GM10847 (cell line): ENCODE data around the gene CMTM2.

ENCODE experiments used
- POLR2A ChIP-seq: IDR thresholded peaks from 2 replicates; pipeline ENCODE4 v1.6.1; 2011; ENCODE audit not compliant: insufficient read length; ENCODE audit errors: extremely low read depth

The CMTM2 gene

DNA sequence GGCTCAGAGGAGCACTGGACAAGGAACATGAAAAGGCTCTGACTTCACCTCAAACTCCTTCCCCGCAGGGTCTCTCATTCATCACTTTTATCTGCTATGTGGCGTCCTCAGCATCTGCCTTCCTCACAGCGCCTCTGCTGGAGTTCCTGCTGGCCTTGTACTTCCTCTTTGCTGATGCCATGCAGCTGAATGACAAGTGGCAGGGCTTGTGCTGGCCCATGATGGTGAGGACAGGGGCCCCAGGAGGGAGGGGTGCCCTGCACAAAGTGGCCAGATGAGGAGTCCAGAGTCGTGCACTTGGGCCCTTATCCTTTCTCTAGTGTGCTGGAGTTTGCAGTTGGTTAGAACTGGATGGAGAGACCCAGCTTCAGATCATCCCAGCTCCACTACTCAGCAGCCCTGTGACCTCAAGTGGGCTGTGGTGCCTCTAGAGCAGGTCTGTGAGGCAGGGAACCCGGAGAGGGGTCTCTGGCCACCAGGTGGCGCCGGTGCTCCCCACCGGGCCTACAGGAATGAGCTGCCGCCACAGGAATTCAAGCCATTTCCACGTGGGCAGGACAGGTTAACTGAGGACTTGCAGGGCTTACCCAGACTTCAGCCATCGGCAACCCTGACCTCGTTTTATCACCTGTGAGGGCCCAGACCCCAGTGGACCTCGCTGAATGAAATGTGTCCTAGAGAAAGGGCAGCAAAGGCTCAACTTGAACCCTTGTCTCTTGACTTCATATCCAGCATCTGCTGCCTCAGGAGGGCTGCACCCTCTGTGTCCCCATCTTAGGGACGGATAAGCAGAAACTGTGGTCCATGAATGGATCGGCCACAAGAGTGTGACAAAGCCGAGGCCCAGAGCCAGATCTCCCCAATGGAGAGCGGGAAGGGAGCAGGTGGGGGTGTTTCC lies 29.2 kb downstream of the CMTM2 start:
- no peak for TF ChIP-seq POLR2A

DNA sequence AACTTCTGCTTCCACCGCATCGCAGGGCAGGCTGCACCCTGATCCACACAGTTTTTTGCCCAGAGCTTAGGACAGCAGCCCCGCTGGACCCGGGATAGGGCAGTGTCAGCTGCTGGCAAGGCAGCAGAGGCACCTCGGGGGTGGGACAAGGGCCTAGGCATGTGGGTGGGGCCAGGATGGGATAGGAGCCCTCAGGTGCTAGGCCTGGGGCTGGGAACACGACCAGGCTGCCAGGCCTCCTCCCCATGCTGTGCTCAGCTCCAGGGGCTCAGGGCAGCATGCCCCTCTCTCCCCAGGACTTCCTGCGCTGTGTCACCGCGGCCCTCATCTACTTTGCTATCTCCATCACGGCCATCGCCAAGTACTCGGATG lies 29.9 kb downstream of the CMTM2 start:
- no peak for TF ChIP-seq POLR2A

DNA sequence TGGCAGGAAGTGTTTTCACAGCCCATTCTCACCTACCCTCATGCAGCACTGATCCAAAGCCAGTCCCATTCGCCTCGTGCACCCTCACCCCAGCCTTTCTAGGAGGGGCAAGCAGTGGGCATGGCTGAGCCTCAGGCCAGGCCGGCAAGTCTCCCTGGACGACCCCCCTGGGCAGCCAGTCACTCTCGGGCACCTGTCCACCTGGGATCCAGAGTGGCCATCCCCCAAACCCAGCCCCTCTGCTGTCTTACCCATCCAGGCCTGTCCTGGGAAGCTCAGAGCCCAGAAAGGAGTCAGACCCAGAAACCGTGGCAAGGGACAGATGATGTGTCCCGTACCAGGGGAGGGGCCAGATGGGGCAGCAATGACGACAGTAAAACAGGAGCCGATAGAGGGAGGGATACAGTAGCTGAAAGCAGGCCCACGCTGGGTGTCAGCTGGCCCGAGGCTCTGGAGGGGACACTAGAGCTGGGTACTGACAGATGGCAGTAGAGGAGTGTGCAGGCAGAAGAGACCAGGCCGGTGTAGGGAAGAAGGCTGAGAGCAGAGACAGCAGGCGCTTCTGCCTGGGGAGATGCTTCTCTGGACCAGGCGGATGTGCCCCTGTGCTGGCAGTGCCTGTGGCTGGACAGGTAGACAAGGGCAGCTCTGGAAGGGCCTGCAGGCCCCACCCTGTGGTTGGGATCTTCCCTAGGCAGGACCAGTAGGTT lies 31.0 kb downstream of the CMTM2 start:
- no peak for TF ChIP-seq POLR2A

DNA sequence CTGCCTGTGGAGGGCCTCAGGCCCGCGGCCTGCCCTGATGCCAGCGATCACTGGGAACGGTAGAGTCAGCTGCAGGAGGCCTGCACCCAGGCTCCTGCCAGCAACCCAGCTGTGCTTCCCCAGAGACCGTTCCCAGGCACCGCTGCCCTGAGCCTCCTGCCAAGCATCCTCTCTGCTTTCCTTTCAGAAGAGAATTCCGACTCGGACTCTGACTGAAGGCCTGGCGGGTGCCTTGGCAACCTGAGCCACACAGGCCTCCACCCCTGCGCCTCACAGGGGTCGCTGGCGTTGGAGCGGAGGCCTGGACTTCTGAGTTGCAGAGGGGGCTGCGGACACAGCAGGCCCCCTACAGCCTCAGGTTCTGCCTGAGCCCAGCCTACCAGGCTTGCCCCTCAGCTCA lies 33.2 kb downstream of the CMTM2 start:
- no peak for TF ChIP-seq POLR2A

DNA sequence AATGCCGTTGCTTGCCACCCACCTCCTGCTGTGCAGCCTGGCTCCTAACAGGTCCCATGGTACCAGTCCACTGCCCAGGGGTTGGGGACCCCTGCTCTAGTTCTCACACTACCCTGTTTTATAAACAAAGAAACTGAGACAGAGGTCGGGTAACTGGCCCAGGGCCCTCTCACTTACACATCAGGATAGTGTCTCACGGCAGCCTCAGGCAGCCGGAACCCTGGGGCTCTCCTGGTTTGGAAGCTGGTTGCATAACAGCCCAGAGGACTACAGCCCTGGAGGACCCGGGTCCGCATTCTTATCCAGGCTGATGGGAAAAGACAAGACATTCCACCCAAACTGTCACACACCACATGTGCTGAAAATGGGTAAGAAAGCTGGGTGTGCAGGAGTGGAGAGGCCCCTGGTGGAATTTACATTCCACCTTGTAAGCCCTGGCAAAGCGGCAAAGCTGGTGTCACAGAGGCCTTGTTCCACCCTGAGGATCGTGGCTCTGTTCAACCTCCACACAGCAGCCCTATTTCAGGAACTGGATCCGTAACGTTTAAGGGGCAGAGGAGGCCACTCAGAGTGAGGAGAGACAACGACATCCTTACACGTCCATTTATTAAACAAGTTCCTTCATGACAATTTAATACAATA lies 35.0 kb downstream of the CMTM2 start:
- TF ChIP-seq POLR2A = no peak

DNA sequence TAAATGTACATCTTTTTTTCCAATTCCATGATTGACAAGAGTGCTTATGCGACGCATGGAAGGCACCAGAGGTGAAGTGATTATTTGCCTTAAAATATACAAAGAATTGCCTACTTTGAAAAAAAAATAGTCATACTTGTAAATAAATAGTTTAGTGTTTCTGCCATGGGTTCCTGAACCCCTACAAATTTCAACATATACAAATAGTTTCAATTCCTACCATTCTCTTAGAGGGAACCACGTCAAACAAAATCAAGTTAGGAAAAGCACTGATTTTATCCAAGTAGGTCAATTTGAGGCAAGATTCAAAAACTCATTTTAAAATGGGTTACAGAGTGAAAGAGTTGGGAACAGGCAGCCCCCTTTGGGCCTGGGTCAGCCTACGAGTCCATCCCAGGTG lies 36.9 kb downstream of the CMTM2 start:
- no peak for TF ChIP-seq POLR2A

DNA sequence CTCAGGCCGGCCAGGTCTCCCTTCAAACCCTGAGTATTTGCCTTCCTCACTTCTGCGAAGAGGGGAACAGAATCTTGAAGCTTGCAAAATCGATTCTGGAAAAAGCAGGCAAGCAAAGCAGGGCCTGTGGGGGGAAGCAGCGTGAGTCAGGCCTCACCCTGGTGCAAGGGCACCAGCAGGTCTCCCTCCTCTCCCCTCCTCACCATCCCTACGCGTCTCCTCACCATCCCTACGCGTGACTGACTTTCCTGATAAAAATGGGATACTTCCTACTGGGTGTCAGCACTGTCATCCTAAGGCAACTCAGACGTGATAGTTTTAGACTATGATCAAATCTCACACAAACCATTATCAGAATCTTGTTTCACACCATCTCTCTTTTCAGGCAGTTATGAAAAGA lies 37.3 kb downstream of the CMTM2 start:
- TF ChIP-seq POLR2A = no peak

DNA sequence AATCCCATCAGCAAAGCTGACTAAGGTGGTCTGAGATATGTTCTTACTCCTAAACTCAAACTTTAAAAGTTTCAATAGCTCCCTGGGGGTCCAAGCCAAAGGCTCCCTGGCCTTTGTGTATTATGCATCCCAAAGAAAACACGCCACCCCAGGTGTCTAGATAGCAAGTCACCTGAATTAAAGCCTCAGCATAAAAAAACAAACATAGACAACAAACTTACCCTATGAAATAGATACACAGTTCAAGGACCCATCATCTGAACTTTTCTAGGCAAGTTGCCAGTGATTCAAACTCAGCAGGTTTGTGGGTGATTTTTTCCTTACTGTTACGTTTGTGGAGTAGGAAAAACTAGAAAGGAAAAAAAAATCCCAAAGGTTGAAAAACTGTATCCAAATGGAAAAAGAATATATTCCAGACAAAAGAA lies 37.8 kb downstream of the CMTM2 start:
- TF ChIP-seq POLR2A = no peak

DNA sequence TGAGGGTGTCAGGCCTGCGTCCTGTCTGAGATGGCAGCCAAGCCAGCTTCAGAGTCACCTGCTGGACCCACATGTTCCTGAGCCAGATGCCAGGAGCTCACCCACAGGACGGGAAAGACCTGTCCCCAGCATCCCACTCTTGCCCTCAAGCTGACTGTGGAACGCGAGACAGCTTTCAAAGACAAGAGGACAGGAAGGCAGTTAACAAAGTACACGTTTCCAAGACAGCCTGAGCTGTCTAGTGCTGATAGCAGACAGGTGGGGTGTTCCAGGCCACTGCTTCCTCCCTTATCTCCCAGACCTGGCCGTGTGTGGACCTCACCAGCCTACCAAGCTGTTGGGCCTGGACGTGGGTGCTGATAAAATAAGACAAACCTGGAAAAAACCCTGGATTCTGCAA lies 38.5 kb downstream of the CMTM2 start:
- TF ChIP-seq POLR2A = no peak

DNA sequence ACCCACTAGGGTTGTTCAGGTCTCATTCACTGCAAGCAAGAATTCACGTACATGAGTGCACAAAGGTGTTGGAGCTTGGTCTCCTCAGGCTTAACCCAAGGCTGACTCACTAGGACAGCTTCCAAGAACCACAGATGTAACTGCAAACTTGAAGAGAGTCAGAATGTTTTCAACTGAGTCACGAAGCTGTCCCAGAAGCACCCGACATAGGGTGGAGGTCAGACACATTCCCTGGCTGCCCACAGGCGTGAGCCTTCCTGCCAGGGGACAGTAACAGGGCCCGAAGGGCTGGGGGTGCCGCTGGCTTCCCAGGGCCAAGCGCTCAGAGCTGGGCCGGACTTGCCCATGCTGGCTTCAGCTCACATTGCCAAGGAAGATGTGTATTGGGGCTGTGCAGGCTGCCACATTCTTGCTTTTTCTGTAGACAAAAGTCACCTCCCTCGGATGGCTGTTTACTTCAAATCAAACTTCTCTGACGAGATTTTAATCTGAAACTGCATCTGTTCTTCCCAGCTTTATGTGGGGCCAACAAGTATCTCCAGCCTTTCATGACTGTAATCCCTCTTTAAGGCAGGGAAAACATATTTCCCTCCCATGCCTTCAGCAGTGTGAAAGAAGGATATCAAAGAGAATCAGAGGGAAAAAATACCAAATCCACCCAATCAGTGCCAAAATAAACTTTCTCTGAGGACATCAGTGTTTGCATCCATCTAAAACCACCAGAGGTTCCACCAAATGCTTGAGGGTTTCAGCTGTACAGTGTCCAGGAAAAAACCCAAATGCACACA lies 39.5 kb downstream of the CMTM2 start:
- no peak for TF ChIP-seq POLR2A

DNA sequence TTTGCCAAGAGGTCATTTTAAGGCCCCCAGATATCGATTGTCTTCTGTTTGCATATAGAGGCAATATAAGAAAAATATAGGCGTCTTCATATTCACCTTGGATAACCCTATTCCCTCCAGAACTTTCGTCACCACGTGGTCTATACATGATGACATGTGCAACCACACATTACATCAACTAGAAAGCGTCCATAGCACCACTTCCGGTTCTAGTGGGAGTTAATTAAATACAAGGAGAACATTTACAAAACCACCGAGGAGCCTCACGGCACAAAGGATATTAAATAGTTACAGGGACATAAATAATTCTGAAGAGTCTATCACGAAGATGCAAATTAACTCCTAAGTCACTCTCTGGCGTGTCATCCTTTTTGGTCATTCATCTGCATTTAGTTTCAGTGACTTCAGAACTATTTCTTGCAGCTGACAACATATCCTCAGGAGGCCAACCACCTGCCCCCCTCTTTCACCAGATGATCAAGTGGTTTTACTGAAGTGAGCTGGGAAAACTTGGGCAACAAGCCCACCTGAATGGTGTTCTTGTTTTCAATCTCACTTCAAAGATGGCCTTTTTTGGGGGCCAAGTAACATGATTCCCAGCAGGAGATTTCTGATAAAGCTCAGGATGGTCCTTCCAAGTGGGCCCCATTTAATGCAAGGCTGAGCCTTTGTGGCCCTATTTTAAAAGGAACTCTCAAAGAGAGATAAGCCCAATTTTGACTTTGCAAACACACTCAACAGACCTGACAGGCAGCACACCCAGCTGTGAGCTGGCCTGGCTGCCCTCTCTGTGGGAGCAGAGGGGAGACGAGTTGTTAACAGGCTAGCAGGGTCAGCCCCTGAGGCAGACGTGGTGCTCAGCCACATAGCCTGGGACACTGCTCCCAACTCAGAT lies 40.5 kb downstream of the CMTM2 start:
- TF ChIP-seq POLR2A = no peak

DNA sequence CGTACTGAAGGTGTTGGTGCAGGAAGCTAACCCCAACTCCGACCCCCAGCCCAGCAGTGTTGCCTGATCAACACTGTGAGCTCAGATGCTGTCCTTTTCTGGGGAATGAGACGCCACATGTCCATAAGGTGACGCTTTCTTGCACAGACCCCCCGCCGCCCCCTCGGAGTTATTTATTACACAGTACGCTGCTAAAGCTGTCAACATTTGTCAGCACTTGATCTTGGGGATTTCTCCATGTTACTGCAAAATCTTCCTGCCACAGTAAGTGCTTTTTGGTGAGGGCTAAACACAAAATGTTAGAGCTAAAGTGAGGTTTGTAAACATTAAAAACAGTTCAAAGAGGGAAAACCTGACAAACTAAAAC lies 41.1 kb downstream of the CMTM2 start:
- no peak for TF ChIP-seq POLR2A

DNA sequence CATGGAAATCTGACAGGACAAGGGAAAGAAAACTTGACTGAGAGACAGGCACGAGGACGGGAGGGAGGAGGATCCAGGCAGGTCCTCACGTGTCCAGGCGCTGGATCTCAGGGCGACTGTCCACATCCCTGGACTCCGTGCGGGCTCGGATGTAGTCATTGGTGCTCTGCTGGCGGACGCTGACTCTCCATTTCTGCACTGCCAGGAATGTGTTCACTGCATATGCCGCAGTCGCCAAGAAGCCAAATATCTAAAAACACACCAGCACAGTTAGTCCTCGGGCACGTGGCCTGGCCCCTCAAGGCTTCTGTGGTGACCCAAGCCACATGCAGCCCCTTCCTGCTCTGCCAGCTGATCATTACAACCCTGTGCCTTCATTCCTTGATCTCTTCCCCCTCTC lies 42.7 kb downstream of the CMTM2 start:
- TF ChIP-seq POLR2A = no peak

DNA sequence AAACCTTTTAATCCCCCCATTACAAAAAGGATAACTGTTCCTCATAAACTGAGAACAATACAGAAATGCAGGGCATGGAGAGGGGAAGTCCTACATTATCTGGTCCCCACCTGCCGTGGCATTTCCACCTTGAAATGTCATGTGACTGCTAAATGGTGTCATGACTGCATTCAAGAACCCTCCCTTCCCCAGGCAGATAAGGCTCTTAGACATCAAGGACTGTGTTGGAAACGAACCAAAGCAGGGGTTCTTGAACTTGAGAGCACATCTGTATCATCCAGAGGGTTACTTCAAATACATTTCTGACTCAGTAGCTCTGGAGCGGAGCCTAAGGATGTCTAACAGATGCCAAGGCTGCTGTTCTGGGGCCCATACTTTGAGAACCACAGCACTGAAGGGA lies 43.6 kb downstream of the CMTM2 start:
- TF ChIP-seq POLR2A = no peak

DNA sequence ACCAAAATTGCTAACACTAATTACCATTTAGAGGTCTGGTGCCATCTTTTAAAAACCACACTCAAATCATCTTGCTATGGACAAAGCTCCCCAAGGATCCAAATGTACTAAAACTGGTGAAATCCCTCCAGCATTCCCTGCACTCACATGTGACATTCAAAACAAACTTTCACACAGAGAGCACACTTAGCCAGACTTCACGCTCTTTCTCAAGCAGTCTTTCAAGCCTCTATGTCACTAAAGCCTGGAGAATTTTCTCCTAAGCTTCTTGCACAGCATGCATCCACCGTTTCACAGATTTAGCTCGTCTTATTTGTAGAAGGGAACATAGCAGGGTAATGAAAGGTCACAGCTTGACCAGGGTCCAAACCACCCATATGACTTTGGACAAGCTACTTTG lies 44.5 kb downstream of the CMTM2 start:
- no peak for TF ChIP-seq POLR2A

DNA sequence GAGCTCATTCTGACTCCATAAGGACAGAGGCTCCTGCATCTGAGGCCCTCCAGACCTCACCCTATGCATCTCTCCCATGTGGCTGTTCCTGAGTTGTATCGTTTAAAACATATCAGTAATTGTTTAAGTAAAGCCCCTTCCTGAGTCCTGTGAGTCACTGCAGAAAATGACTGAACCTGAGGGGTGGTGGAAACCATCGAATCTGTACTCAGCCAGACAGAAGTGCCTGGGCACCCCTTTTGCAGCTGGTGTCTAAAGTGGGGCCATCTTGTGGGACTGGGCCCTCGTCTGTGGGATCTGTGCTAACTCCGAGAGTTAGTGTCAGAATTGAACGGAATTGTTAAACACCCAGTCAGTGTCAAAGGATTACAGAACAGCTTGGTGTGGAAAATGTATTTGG lies 50.6 kb downstream of the CMTM2 start:
- no peak for TF ChIP-seq POLR2A
